Measurements from ENCODE around the gene FHL5. TPM values are rescaled to one million over a fixed set of nuclear protein-coding genes. Genes with fewer than 3 reads are reported as not detected.
"Not testable (repeated sequence)": the region's sequence is repeated elsewhere in the genome, so short reads cannot be mapped to it uniquely, and the experiment has no call there.

The FHL5 gene
- total and polyA plus RNA-seq, 3 experiments from 2014 or later, result not detected

GRCh38 chr6:96537726-96538125, 25.2 kb upstream of the FHL5 start:
- ChIA-PET POLR2A (no interaction called here), CTCF (no interaction called here)
- H3K4me1 ChIP-seq (ENCODE audit: insufficient read depth, low read length), result no peaks in the 10 kb centered on the region
- Mint-ChIP-seq H3K27ac (peak overlapping the region in 2 of 8 donors; percentile 6 to 61), H3K36me3 (peaks cover 17 to 56% (median 33%) of the 10 kb centered on the region in 3 donors), H3K27me3 (no peaks in the 10 kb centered on the region), H3K4me1 (peaks cover 8 to 13% (median 8%) of the 10 kb centered on the region in 3 donors), H3K4me3 (no peak overlapping the region), H3K9me3 (no peaks in the 10 kb centered on the region)
- no peaks in the 10 kb centered on the region for H3K27me3 ChIP-seq (ENCODE audit: insufficient read depth, low read length, poor library complexity, severe bottlenecking)
- peaks cover 23% of the 10 kb centered on the region for H3K36me3 ChIP-seq (ENCODE audit: insufficient read depth, low read length)
- no peak overlapping the region for H3K27ac ChIP-seq (ENCODE audit: low read depth, low read length)
- no peaks in the 10 kb centered on the region for H3K9me3 ChIP-seq (ENCODE audit: low read length)
- no peak for DNase-seq
- H3K4me3 ChIP-seq (ENCODE audit: low read length), result no peak overlapping the region

- H3K4me3 ChIP-seq (ENCODE audit: low read length), result no peak overlapping the region
- peaks cover 0 to 2% (median 0%) of the 10 kb centered on the region in 3 donors for H3K4me1 Mint-ChIP-seq
- H3K27me3 ChIP-seq (ENCODE audit: insufficient read depth, low read length, poor library complexity, severe bottlenecking), result no peaks in the 10 kb centered on the region
- no peaks in the 10 kb centered on the region for H3K9me3 ChIP-seq (ENCODE audit: low read length)
- no peaks in the 10 kb centered on the region for H3K9me3 Mint-ChIP-seq
- ChIA-PET POLR2A (no interaction called here), CTCF (interaction anchor here (0.9 to 2.9 kb wide), 2 partner anchors 15 to 43 kb away, joined by 3 to 10 read pairs; no protein-coding TSS in a partner anchor)
- no peak overlapping the region for H3K27ac ChIP-seq (ENCODE audit: low read depth, low read length)
- no peak overlapping the region for H3K4me3 Mint-ChIP-seq
- H3K27me3 Mint-ChIP-seq, result no peaks in the 10 kb centered on the region
- peaks cover 28% of the 10 kb centered on the region for H3K36me3 ChIP-seq (ENCODE audit: insufficient read depth, low read length)
- peak in 1 of 5 donors; percentile 19 for DNase-seq
- peaks cover 17 to 71% (median 35%) of the 10 kb centered on the region in 3 donors for H3K36me3 Mint-ChIP-seq
- no peaks in the 10 kb centered on the region for H3K4me1 ChIP-seq (ENCODE audit: insufficient read depth, low read length)
- H3K27ac Mint-ChIP-seq, result peak overlapping the region in 2 of 8 donors; percentile 3 to 59
These were observed 20.2 kb upstream of the FHL5 start for GRCh38 chr6:96542702-96543101.

GRCh38 chr6:96545882-96546281, 17.0 kb upstream of the FHL5 start:
- CTCF ChIA-PET, result no interaction called here
- no peaks in the 10 kb centered on the region for H3K4me1 Mint-ChIP-seq
- H3K4me3 ChIP-seq (ENCODE audit: low read length), result no peak overlapping the region
- POLR2A ChIA-PET, result no interaction called here
- no peaks in the 10 kb centered on the region for H3K9me3 ChIP-seq (ENCODE audit: low read length)
- peak overlapping the region in 1 of 8 donors; percentile 9 for H3K27ac Mint-ChIP-seq
- no peaks in the 10 kb centered on the region for H3K27me3 ChIP-seq (ENCODE audit: insufficient read depth, low read length, poor library complexity, severe bottlenecking)
- DNase-seq, result no peak
- no peaks in the 10 kb centered on the region for H3K9me3 Mint-ChIP-seq
- H3K4me3 Mint-ChIP-seq, result no peak overlapping the region
- H3K36me3 ChIP-seq (ENCODE audit: insufficient read depth, low read length), result peaks cover 26% of the 10 kb centered on the region
- H3K36me3 Mint-ChIP-seq, result peaks cover 17 to 65% (median 35%) of the 10 kb centered on the region in 3 donors
- no peaks in the 10 kb centered on the region for H3K4me1 ChIP-seq (ENCODE audit: insufficient read depth, low read length)
- H3K27ac ChIP-seq (ENCODE audit: low read depth, low read length), result no peak overlapping the region
- H3K27me3 Mint-ChIP-seq, result no peaks in the 10 kb centered on the region

- Histone ChIP-seq H3K27ac (ENCODE audit: low read depth, low read length) (no peak overlapping the region), H3K4me3 (ENCODE audit: low read length) (no peak overlapping the region), H3K27me3 (ENCODE audit: insufficient read depth, low read length, poor library complexity, severe bottlenecking) (no peaks in the 10 kb centered on the region), H3K36me3 (ENCODE audit: insufficient read depth, low read length) (peaks cover 33% of the 10 kb centered on the region), H3K4me1 (ENCODE audit: insufficient read depth, low read length) (no peaks in the 10 kb centered on the region), H3K9me3 (ENCODE audit: low read length) (no peaks in the 10 kb centered on the region)
- ChIA-PET POLR2A (no interaction called here), CTCF (no interaction called here)
- H3K36me3 Mint-ChIP-seq, result peaks cover 17 to 74% (median 44%) of the 10 kb centered on the region in 3 donors
- peak overlapping the region in 1 of 8 donors; percentile 46 for H3K27ac Mint-ChIP-seq
- no peak overlapping the region for H3K4me3 Mint-ChIP-seq
- no peaks in the 10 kb centered on the region for H3K4me1 Mint-ChIP-seq
- no peak for DNase-seq
- H3K9me3 Mint-ChIP-seq, result no peaks in the 10 kb centered on the region
- H3K27me3 Mint-ChIP-seq, result no peaks in the 10 kb centered on the region
These were observed 15.3 kb upstream of the FHL5 start for GRCh38 chr6:96547654-96548053.

GRCh38 chr6:96554558-96554957, 8.4 kb upstream of the FHL5 start:
- no peak overlapping the region for H3K4me3 ChIP-seq (ENCODE audit: low read length)
- DNase-seq, result no peak
- CTCF ChIA-PET, result interaction anchor here (0.9 kb wide), 1 partner anchor 10 kb away, joined by 3 read pairs; no protein-coding TSS in a partner anchor
- H3K36me3 Mint-ChIP-seq, result peaks cover 36 to 64% (median 39%) of the 10 kb centered on the region in 3 donors
- POLR2A ChIA-PET, result no interaction called here
- no peaks in the 10 kb centered on the region for H3K9me3 ChIP-seq (ENCODE audit: low read length)
- H3K27ac ChIP-seq (ENCODE audit: low read depth, low read length), result no peak overlapping the region
- peaks cover 0 to 2% of the 10 kb centered on the region in 2 donors for H3K27me3 Mint-ChIP-seq
- H3K4me1 Mint-ChIP-seq, result no peaks in the 10 kb centered on the region
- no peak overlapping the region for H3K27ac Mint-ChIP-seq
- no peak overlapping the region for H3K4me3 Mint-ChIP-seq
- H3K36me3 ChIP-seq (ENCODE audit: insufficient read depth, low read length), result peaks cover 20% of the 10 kb centered on the region
- no peaks in the 10 kb centered on the region for H3K27me3 ChIP-seq (ENCODE audit: insufficient read depth, low read length, poor library complexity, severe bottlenecking)
- H3K4me1 ChIP-seq (ENCODE audit: insufficient read depth, low read length), result no peaks in the 10 kb centered on the region
- peaks cover 0 to 1% (median 0%) of the 10 kb centered on the region in 5 donors for H3K9me3 Mint-ChIP-seq

- POLR2A ChIA-PET; H3K36me3 ChIP-seq (ENCODE audit: insufficient read depth, low read length); H3K4me3 ChIP-seq (ENCODE audit: low read length); H3K4me3 Mint-ChIP-seq; H3K9me3 Mint-ChIP-seq; H3K27me3 ChIP-seq (ENCODE audit: insufficient read depth, low read length, poor library complexity, severe bottlenecking); H3K27ac Mint-ChIP-seq; H3K4me1 ChIP-seq (ENCODE audit: insufficient read depth, low read length); H3K4me1 Mint-ChIP-seq; H3K27me3 Mint-ChIP-seq; H3K9me3 ChIP-seq (ENCODE audit: low read length); CTCF ChIA-PET; H3K27ac ChIP-seq (ENCODE audit: low read depth, low read length); DNase-seq: not testable (repeated sequence)
- peaks cover 9 to 20% (median 18%) of the 10 kb centered on the region in 3 donors for H3K36me3 Mint-ChIP-seq
These were observed 3.2 kb upstream of the FHL5 start for GRCh38 chr6:96559740-96560139.

- Histone ChIP-seq H3K27me3 (ENCODE audit: insufficient read depth, low read length, poor library complexity, severe bottlenecking) (no peaks in the 10 kb centered on the region), H3K9me3 (ENCODE audit: low read length) (no peaks in the 10 kb centered on the region), H3K27ac (ENCODE audit: low read depth, low read length) (no peak overlapping the region), H3K4me3 (ENCODE audit: low read length) (no peak overlapping the region), H3K36me3 (ENCODE audit: insufficient read depth, low read length) (no peaks in the 10 kb centered on the region), H3K4me1 (ENCODE audit: insufficient read depth, low read length) (no peaks in the 10 kb centered on the region)
- ChIA-PET POLR2A (no interaction called here), CTCF (no interaction called here)
- Mint-ChIP-seq H3K27ac (no peak overlapping the region), H3K4me3 (no peak overlapping the region), H3K27me3 (peaks cover 0 to 10% of the 10 kb centered on the region in 2 donors), H3K36me3 (no peaks in the 10 kb centered on the region), H3K9me3 (peaks cover 0 to 2% (median under 1%) of the 10 kb centered on the region in 5 donors), H3K4me1 (peaks cover 0 to 4% (median 0%) of the 10 kb centered on the region in 3 donors)
- no peak for DNase-seq
These were observed 925 bp downstream of the FHL5 start for GRCh38 chr6:96563853-96564252.

- no peaks in the 10 kb centered on the region for H3K36me3 ChIP-seq (ENCODE audit: insufficient read depth, low read length)
- POLR2A ChIA-PET, result no interaction called here
- no peak overlapping the region for H3K27ac Mint-ChIP-seq
- no peaks in the 10 kb centered on the region for H3K27me3 ChIP-seq (ENCODE audit: insufficient read depth, low read length, poor library complexity, severe bottlenecking)
- no peak overlapping the region for H3K4me3 ChIP-seq (ENCODE audit: low read length)
- CTCF ChIA-PET, result no interaction called here
- no peak overlapping the region for H3K4me3 Mint-ChIP-seq
- no peaks in the 10 kb centered on the region for H3K4me1 Mint-ChIP-seq
- peaks cover 7% of the 10 kb centered on the region for H3K9me3 ChIP-seq (ENCODE audit: low read length)
- peaks cover 18 to 24% (median 22%) of the 10 kb centered on the region in 5 donors for H3K9me3 Mint-ChIP-seq
- H3K27me3 Mint-ChIP-seq, result peaks cover 10 to 35% of the 10 kb centered on the region in 2 donors
- no peak overlapping the region for H3K27ac ChIP-seq (ENCODE audit: low read depth, low read length)
- no peaks in the 10 kb centered on the region for H3K4me1 ChIP-seq (ENCODE audit: insufficient read depth, low read length)
- H3K36me3 Mint-ChIP-seq, result peaks cover 0 to 6% (median 0%) of the 10 kb centered on the region in 3 donors
- no peak for DNase-seq
These were observed 7.1 kb downstream of the FHL5 start for GRCh38 chr6:96570053-96570452.
